HCT116 (cell line): ENCODE results near the gene ADD2. TPM values are rescaled to one million over a fixed set of nuclear protein-coding genes. Genes with fewer than 3 reads are reported as not detected.

Experiments used
- CEBPB ChIP-seq: IDR thresholded peaks from 2 replicates; pipeline ENCODE4 v1.6.1; 2012; ENCODE audit warnings: low read depth
- ELF1 ChIP-seq: IDR thresholded peaks from 2 replicates; pipeline ENCODE4 v1.6.1; 2012; ENCODE audit warnings: low read depth, borderline replicate concordance
- FOSL1 ChIP-seq: IDR thresholded peaks from 2 replicates; pipeline ENCODE4 v1.6.1; 2012; ENCODE audit warnings: low read depth
- JUND ChIP-seq: IDR thresholded peaks from 2 replicates; pipeline ENCODE4 v1.6.1; 2012
- POLR2A ChIP-seq: IDR thresholded peaks from 2 replicates; pipeline ENCODE4 v1.7.0; 2011; ENCODE audit warnings: borderline replicate concordance; ENCODE audit not compliant: insufficient read depth, insufficient read length; ENCODE audit errors: extremely low read depth
- SIN3A ChIP-seq: IDR thresholded peaks from 2 replicates; pipeline ENCODE4 v1.6.1; 2012; ENCODE audit warnings: low read depth
- SP1 ChIP-seq: IDR thresholded peaks from 2 replicates; pipeline ENCODE4 v1.6.1; 2012; ENCODE audit warnings: low read depth
- YY1 ChIP-seq: IDR thresholded peaks from 2 replicates; pipeline ENCODE4 v1.6.1; 2011; ENCODE audit warnings: low read length, low read depth, moderate library complexity, mild to moderate bottlenecking; ENCODE audit not compliant: insufficient replicate concordance; ENCODE audit errors: extremely low read depth
- ZFX ChIP-seq: fragments of 450-650 bp; IDR thresholded peaks from 2 replicates; pipeline ENCODE4 v1.6.1; 2017
- total RNA-seq: library from RNA; stranded (reverse); gene quantifications from one replicate; pipeline ENCODE4 v1.2.1, GENCODE V29; 2021; ENCODE audit not compliant: unreplicated experiment
- TF ChIP-seq, protein P1 (sequence below): IDR thresholded peaks from 2 replicates; pipeline ENCODE4 v1.6.1; 2012; ENCODE audit warnings: low read depth
- TF ChIP-seq, protein P2 (sequence below): IDR thresholded peaks from 2 replicates; pipeline ENCODE4 v1.6.1; 2012

Gene ADD2
- total RNA-seq, 1 experiment from 2014 or later: 0.15 TPM

DNA sequence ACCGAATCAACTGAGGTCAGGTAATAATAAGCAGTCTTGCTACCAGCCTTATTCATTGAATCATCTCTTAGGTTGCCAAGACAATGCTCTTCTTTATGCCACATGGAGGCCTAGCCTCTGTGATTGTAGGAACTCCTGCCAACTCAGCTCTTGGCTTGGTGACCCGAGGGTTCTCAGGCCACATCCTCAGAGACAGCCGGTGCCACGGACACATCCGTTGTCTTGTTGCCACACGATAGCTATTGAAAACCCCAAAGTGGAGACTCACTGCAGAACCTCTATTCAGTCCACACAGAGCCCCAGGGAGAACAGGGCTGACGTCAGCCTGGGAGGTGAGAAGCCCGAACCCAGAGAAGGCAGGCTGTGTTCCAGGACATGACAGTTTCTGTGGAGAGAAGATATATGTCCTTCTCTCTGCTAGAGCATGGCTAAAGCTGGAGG is 160.9 kb downstream of the ADD2 start (continued):
- TF ChIP-seq, protein P1, sequence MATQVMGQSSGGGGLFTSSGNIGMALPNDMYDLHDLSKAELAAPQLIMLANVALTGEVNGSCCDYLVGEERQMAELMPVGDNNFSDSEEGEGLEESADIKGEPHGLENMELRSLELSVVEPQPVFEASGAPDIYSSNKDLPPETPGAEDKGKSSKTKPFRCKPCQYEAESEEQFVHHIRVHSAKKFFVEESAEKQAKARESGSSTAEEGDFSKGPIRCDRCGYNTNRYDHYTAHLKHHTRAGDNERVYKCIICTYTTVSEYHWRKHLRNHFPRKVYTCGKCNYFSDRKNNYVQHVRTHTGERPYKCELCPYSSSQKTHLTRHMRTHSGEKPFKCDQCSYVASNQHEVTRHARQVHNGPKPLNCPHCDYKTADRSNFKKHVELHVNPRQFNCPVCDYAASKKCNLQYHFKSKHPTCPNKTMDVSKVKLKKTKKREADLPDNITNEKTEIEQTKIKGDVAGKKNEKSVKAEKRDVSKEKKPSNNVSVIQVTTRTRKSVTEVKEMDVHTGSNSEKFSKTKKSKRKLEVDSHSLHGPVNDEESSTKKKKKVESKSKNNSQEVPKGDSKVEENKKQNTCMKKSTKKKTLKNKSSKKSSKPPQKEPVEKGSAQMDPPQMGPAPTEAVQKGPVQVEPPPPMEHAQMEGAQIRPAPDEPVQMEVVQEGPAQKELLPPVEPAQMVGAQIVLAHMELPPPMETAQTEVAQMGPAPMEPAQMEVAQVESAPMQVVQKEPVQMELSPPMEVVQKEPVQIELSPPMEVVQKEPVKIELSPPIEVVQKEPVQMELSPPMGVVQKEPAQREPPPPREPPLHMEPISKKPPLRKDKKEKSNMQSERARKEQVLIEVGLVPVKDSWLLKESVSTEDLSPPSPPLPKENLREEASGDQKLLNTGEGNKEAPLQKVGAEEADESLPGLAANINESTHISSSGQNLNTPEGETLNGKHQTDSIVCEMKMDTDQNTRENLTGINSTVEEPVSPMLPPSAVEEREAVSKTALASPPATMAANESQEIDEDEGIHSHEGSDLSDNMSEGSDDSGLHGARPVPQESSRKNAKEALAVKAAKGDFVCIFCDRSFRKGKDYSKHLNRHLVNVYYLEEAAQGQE: no peak
- TF ChIP-seq YY1 (no peak), CEBPB (no peak), POLR2A (no peak), SIN3A (no peak), ELF1 (no peak), FOSL1 (no peak), SP1 (no peak), JUND (no peak), ZFX (no peak)
- TF ChIP-seq, protein P2, sequence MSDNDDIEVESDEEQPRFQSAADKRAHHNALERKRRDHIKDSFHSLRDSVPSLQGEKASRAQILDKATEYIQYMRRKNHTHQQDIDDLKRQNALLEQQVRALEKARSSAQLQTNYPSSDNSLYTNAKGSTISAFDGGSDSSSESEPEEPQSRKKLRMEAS: no peak

Other genes starting within 250 kb of the ADD2 start
- 50.1 TPM for gene TGFA, start 214.4 kb downstream of the ADD2 start, total RNA-seq
- gene FIGLA, start 22.4 kb upstream of the ADD2 start, total RNA-seq: not detected
- gene CLEC4F, start 52.4 kb upstream of the ADD2 start, total RNA-seq: not detected
- gene CD207, start 67.6 kb upstream of the ADD2 start, total RNA-seq: not detected
- 0.61 TPM for gene VAX2, start 132.4 kb upstream of the ADD2 start, total RNA-seq
- gene ATP6V1B1, start 167.7 kb upstream of the ADD2 start, total RNA-seq: 0.74 TPM
- not detected for gene ANKRD53, start 210.4 kb upstream of the ADD2 start, total RNA-seq
- gene TEX261, start 226.7 kb upstream of the ADD2 start, total RNA-seq: 37.9 TPM